WTC11 (cell line): ENCODE measurements around the gene EIF4E1B.
"Not testable (repeated sequence)": the region's sequence is repeated elsewhere in the genome, so short reads cannot be mapped to it uniquely, and the experiment has no call there.

Experiments
- CTCF ChIP-seq: fragments of 200-600 bp; IDR thresholded peaks from 2 replicates; pipeline ENCODE4 v1.8.0; 2022; ENCODE audit warnings: antibody characterized with exemption
- E2F4 ChIP-seq: sonication (generic); formaldehyde crosslinking; IDR thresholded peaks from 2 replicates; pipeline ENCODE4 v1.8.1; 2022; ENCODE audit warnings: low read depth, mild to moderate bottlenecking, moderate library complexity, missing genetic modification reagents, borderline replicate concordance
- ESRRA ChIP-seq: sonication (generic); formaldehyde crosslinking; IDR thresholded peaks from 2 replicates; pipeline ENCODE4 v1.8.1; 2022; ENCODE audit warnings: mild to moderate bottlenecking, missing genetic modification reagents, borderline replicate concordance
- IRF2 ChIP-seq: sonication (generic); formaldehyde crosslinking; IDR thresholded peaks from 2 replicates; pipeline ENCODE4 v1.8.0; 2022; ENCODE audit warnings: low read depth, missing genetic modification reagents, borderline replicate concordance
- NFE2L1 ChIP-seq: sonication (generic); formaldehyde crosslinking; IDR thresholded peaks from 2 replicates; pipeline ENCODE4 v1.8.1; 2023; ENCODE audit warnings: missing genetic modification reagents
- SP1 ChIP-seq: sonication (generic); formaldehyde crosslinking; conservative IDR thresholded peaks from 2 replicates; pipeline ENCODE4 v1.8.1; 2022; ENCODE audit warnings: missing genetic modification reagents
- STAT6 ChIP-seq: sonication (generic); formaldehyde crosslinking; conservative IDR thresholded peaks from 2 replicates; pipeline ENCODE4 v1.8.1; 2023; ENCODE audit warnings: mild to moderate bottlenecking, low read depth, missing genetic modification reagents, moderate library complexity
- USF2 ChIP-seq: sonication (generic); formaldehyde crosslinking; IDR thresholded peaks from 2 replicates; pipeline ENCODE4 v1.8.1; 2023; ENCODE audit warnings: mild to moderate bottlenecking, missing genetic modification reagents, moderate library complexity
- ZBTB43 ChIP-seq: sonication (generic); formaldehyde crosslinking; IDR thresholded peaks from 2 replicates; pipeline ENCODE4 v1.8.1; 2023; ENCODE audit warnings: mild to moderate bottlenecking, missing genetic modification reagents

- TF ChIP-seq CTCF; IRF2 (CRISPR knock-in tag); USF2 (CRISPR knock-in tag); E2F4 (CRISPR knock-in tag); ZBTB43; ESRRA (CRISPR knock-in tag); NFE2L1; STAT6 (CRISPR knock-in tag); SP1: not testable (repeated sequence)
Observed at GRCh38 chr5:176599749-176600430, 30.6 kb upstream of the EIF4E1B start.
